ENCODE results near the gene CDHR2.
A peak's percentile ranks its signal among the peaks of the same experiment; 100 is the strongest.

CDHR2 gene

DNA sequence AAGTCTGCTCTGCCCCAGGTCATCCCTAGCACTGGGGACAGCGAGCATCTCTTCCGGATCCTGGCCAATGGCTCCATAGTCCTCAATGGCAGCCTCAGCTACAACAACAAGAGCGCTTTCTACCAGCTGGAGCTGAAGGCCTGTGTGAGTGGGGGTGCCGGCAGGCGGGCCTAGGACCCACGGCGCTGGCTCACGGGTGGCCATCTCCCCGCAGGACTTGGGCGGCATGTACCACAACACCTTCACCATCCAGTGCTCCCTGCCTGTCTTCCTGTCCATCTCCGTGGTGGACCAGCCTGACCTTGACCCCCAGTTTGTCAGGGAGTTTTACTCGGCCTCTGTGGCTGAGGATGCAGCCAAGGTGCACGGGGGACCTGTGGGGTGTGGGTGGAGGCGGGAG is 25.9 kb downstream of the CDHR2 start:
- TF ChIP-seq, protein P1, sequence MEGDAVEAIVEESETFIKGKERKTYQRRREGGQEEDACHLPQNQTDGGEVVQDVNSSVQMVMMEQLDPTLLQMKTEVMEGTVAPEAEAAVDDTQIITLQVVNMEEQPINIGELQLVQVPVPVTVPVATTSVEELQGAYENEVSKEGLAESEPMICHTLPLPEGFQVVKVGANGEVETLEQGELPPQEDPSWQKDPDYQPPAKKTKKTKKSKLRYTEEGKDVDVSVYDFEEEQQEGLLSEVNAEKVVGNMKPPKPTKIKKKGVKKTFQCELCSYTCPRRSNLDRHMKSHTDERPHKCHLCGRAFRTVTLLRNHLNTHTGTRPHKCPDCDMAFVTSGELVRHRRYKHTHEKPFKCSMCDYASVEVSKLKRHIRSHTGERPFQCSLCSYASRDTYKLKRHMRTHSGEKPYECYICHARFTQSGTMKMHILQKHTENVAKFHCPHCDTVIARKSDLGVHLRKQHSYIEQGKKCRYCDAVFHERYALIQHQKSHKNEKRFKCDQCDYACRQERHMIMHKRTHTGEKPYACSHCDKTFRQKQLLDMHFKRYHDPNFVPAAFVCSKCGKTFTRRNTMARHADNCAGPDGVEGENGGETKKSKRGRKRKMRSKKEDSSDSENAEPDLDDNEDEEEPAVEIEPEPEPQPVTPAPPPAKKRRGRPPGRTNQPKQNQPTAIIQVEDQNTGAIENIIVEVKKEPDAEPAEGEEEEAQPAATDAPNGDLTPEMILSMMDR (IDR thresholded peaks at IDR 0.05; ENCODE audit: extremely low read depth, insufficient read depth, missing control alignments), result no peak
- in situ Hi-C loops (cut with MboI; ENCODE audit: low pct_unique_long_range_greater_than_20kb, low sequenced_read_pairs, unreplicated experiment), result loop anchor here (25.0 kb wide), 1 partner anchor 838 kb away; no protein-coding TSS in a partner anchor
- no peak for DNase-seq (ENCODE audit: low spot score)

DNA sequence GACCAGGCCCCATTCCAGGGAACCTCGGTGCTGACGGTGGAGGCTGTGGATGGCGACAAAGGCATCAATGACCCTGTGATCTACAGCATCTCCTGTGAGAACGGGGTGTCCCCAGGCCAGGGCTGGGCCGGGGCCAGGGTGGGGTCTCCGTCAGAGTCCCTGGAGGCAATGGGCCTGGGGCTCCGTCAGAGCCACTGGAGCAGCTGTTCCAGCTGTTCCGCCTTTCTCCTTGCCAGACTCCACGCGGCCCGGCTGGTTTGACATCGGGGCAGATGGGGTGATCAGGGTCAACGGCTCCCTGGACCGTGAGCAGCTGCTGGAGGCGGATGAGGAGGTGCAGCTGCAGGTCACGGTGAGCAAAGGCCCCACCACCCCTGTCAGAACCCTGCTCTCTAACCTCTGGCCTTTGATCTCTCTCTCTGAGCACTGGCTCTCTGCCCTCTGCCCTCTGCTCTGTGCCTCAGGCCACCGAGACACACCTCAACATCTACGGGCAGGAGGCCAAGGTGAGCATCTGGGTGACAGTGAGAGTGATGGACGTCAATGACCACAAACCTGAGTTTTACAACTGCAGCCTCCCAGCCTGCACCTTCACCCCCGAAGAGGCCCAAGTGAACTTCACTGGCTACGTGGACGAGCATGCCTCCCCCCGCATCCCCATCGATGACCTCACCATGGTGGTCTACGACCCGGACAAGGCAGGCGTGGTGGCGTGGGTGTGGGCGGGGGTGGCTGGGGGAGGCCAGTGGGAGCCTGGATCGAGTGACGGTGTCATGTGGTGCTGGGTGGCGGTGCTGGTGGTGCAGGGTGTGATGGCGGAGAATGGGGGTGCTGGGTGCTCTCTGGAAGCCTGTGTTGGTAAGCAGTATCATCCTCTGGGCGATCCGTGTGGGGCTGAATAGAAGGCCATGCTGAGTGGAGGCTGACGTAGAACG is 26.6 kb downstream of the CDHR2 start:
- in situ Hi-C loops (cut with MboI; ENCODE audit: low pct_unique_long_range_greater_than_20kb, low sequenced_read_pairs, unreplicated experiment), result loop anchor here (25.0 kb wide), 1 partner anchor 838 kb away; no protein-coding TSS in a partner anchor
- TF ChIP-seq, protein P1 (IDR thresholded peaks at IDR 0.05; ENCODE audit: extremely low read depth, insufficient read depth, missing control alignments), result no peak
- DNase-seq (ENCODE audit: low spot score), result no peak

DNA sequence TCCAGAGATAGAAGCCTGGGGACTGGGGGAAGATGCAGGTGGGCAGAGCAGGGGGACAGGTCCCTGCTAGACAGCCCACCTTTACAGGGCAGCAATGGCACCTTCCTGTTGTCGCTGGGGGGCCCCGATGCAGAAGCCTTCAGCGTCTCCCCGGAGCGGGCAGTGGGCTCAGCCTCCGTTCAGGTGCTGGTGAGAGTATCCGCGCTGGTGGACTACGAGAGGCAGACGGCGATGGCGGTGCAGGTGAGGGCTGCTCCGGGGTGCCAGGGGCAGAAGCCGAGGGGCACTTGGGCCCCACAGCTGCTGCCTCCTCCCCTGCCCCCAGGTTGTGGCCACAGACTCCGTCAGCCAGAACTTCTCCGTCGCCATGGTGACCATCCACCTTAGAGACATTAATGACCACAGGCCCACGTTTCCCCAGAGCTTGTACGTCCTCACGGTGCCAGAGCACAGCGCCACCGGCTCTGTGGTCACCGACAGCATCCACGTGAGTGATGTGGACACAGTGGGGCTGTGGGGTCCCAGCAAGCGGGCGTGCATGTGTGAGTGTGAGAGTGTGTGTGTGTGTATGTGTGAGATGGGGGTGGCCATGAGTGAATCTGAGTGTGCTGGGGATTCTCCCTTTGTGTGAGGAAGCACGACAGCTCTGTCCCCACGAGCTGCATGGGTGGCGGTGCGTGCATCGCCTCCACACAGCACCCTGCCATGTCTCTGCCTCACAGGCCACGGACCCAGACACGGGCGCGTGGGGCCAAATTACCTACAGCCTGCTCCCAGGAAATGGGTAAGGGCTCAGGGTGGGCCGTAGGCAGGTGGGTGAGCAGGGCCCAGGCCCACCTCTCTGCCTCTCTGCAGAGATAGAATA is 28.4 kb downstream of the CDHR2 start:
- in situ Hi-C loops (cut with MboI; ENCODE audit: low pct_unique_long_range_greater_than_20kb, low sequenced_read_pairs, unreplicated experiment), result loop anchor here (25.0 kb wide), 1 partner anchor 840 kb away; no protein-coding TSS in a partner anchor
- TF ChIP-seq, protein P1 (IDR thresholded peaks at IDR 0.05; ENCODE audit: extremely low read depth, insufficient read depth, missing control alignments), result no peak
- no peak for DNase-seq (ENCODE audit: low spot score)

DNA sequence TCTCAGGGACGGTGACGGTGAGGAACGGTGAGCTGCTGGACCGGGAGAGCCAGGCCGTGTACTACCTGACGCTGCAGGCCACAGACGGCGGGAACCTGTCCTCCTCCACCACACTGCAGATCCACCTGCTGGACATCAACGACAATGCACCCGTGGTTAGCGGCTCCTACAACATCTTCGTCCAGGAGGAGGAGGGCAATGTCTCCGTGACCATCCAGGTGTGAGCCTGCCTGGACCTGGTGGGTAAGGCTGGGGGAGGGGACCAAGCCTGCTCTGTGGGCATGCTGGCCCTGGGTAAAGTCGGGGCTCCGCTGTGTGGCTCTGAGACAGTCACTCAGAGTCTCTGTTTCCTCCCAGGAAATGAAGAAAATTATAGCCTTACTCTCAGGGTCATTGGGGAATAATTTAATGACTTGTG is 29.3 kb downstream of the CDHR2 start:
- in situ Hi-C loops (cut with MboI; ENCODE audit: low pct_unique_long_range_greater_than_20kb, low sequenced_read_pairs, unreplicated experiment), result loop anchor here (25.0 kb wide), 1 partner anchor 841 kb away; no protein-coding TSS in a partner anchor
- TF ChIP-seq, protein P1 (IDR thresholded peaks at IDR 0.05; ENCODE audit: extremely low read depth, insufficient read depth, missing control alignments), result peak; percentile 41
- peak; percentile 68 for DNase-seq (ENCODE audit: low spot score)

DNA sequence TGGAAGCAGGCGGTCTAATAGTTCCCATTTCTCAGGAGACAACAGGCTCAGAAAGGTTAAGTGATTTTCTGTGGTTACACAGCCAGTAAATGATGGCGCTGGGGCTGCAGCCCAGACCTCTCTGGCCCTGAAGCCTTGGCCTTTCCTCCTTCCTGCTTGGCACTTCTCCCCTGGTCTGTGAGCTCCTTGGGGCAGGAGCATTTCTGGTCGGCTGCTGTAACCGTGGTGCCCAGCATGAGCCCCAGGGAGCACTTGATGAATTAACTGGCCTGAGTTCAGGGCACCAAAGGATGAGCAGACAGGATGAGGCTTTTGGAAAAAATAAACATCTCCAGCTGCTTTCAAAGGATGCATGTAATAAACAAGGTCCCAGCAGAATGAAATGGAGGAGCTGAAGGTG is 30.2 kb downstream of the CDHR2 start:
- TF ChIP-seq, protein P1 (IDR thresholded peaks at IDR 0.05; ENCODE audit: extremely low read depth, insufficient read depth, missing control alignments), result no peak
- DNase-seq (ENCODE audit: low spot score), result no peak
- in situ Hi-C loops (cut with MboI; ENCODE audit: low pct_unique_long_range_greater_than_20kb, low sequenced_read_pairs, unreplicated experiment), result loop anchor here (25.0 kb wide), 1 partner anchor 842 kb away; no protein-coding TSS in a partner anchor

DNA sequence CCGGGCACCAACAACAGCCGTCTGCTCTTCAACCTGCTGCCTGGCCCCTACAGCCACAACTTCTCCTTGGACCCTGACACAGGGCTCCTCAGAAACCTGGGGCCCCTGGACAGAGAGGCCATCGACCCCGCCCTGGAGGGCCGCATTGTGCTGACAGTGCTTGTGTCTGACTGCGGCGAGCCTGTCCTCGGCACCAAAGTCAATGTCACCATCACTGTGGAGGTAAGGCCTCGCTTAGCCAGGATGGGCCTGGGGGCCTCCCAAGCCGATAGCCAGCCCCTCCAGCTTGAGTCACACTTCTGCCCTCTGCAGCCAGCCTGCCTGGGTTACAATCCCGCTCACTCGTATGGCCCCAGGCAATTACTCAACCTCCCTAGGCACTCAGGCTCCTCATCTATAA is 32.2 kb downstream of the CDHR2 start:
- TF ChIP-seq, protein P1 (IDR thresholded peaks at IDR 0.05; ENCODE audit: extremely low read depth, insufficient read depth, missing control alignments), result no peak
- no peak for DNase-seq (ENCODE audit: low spot score)
- in situ Hi-C loops (cut with MboI; ENCODE audit: low pct_unique_long_range_greater_than_20kb, low sequenced_read_pairs, unreplicated experiment), result loop anchor here (25.0 kb wide), 1 partner anchor 844 kb away; no protein-coding TSS in a partner anchor

Measured in GM13977 (cell line).